ENCODE results near the gene PFKL. TPM values are rescaled to one million over a fixed set of nuclear protein-coding genes. Genes with fewer than 3 reads are reported as not detected.

The PFKL gene
- total RNA-seq, 1 donor from 2014 or later, result 106 TPM

- H3K9me3 ChIP-seq, result peaks cover 6% of the 10 kb centered on the region
- DNase-seq (no peak), ATAC-seq (no peak)
- no peaks in the 10 kb centered on the region for H3K4me1 ChIP-seq
- H3K36me3 ChIP-seq, result no peaks in the 10 kb centered on the region
- TF ChIP-seq CTCF (IDR thresholded peaks at IDR 0.05), result no peak
- no peak overlapping the region for H3K27ac ChIP-seq
- intact Hi-C loops (cut with DNase I), result no loop called here
- peaks cover 6% of the 10 kb centered on the region for H3K27me3 ChIP-seq (ENCODE audit: low read depth)
- no peak overlapping the region for H3K4me3 ChIP-seq
Observed at GRCh38 chr21:44364151-44365053, 64.5 kb downstream of the PFKL start.

- H3K36me3 ChIP-seq, result no peaks in the 10 kb centered on the region
- no peak overlapping the region for H3K4me3 ChIP-seq
- H3K27ac ChIP-seq, result no peak overlapping the region
- intact Hi-C loops (cut with DNase I), result no loop called here
- no peak for TF ChIP-seq CTCF (IDR thresholded peaks at IDR 0.05)
- ATAC-seq (no peak), DNase-seq (no peak)
- H3K27me3 ChIP-seq (ENCODE audit: low read depth), result peaks cover 7% of the 10 kb centered on the region
- H3K4me1 ChIP-seq, result peaks cover 5% of the 10 kb centered on the region
- H3K9me3 ChIP-seq, result peaks cover 6% of the 10 kb centered on the region
Observed at GRCh38 chr21:44365251-44365966, 65.6 kb downstream of the PFKL start.

- H3K27me3 ChIP-seq (ENCODE audit: low read depth), result peaks cover 13% of the 10 kb centered on the region
- ATAC-seq (no peak), DNase-seq (no peak)
- no peak overlapping the region for H3K4me3 ChIP-seq
- intact Hi-C loops (cut with DNase I), result no loop called here
- peaks cover 6% of the 10 kb centered on the region for H3K9me3 ChIP-seq
- H3K36me3 ChIP-seq, result no peaks in the 10 kb centered on the region
- peaks cover 7% of the 10 kb centered on the region for H3K4me1 ChIP-seq
- no peak for TF ChIP-seq CTCF (IDR thresholded peaks at IDR 0.05)
- H3K27ac ChIP-seq, result no peak overlapping the region
Observed at GRCh38 chr21:44365967-44366585, 66.2 kb downstream of the PFKL start.

GRCh38 chr21:44366586-44367211 lies 66.8 kb downstream of the PFKL start:
- Histone ChIP-seq H3K27ac (no peak overlapping the region), H3K9me3 (peaks cover 6% of the 10 kb centered on the region), H3K4me3 (no peak overlapping the region), H3K27me3 (ENCODE audit: low read depth) (peaks cover 13% of the 10 kb centered on the region), H3K4me1 (peaks cover 7% of the 10 kb centered on the region), H3K36me3 (no peaks in the 10 kb centered on the region)
- DNase-seq (no peak), ATAC-seq (no peak)
- TF ChIP-seq CTCF (IDR thresholded peaks at IDR 0.05), result no peak
- intact Hi-C loops (cut with DNase I), result no loop called here
